ENCODE measurements around the gene SH3BP1. TPM values are rescaled to one million over a fixed set of nuclear protein-coding genes. Genes with fewer than 3 reads are reported as not detected.
A peak's percentile ranks its signal among the peaks of the same experiment; 100 is the strongest.
"Not testable (repeated sequence)": the region's sequence is repeated elsewhere in the genome, so short reads cannot be mapped to it uniquely, and the experiment has no call there.

Gene SH3BP1
- total RNA-seq, 1 donor from 2014 or later, result 1.1 TPM

DNA sequence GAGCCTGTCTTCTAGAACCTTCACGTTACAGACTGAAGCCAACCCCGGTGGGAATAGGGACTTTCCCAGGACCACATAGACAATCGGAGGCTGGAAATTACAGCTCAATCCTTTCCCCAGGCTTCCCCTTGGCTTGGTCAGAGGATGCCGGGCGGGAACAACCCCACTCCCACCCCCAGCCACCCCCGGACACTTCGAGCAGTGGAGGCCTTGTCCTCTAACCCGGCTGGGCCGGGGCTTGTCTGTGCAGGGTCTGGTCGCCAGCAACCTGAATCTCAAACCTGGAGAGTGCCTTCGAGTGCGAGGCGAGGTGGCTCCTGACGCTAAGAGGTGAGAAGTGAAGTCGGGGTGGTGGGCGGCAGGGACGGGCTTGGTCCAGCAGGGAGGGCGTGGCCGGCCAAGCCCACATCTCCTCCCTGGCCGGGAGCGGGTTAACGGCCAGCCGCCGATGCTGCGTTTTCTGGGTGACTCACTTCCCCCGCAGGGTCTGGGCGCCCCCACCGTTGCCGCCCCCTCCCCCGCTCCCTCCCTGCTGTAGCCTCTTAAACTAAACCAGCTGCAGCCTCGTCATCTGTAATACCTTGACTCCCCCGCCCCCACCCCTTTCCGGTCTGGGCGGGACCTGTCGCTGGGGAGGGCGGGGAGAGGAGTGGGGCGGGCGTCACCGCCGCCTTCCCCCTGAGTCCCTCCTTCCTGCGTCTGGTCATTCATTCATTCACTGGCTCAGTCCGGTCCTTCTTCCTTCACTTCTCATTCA is 37.4 kb downstream of the SH3BP1 start:
- peak; percentile 83 for DNase-seq (ENCODE audit: low read depth, low spot score)

DNA sequence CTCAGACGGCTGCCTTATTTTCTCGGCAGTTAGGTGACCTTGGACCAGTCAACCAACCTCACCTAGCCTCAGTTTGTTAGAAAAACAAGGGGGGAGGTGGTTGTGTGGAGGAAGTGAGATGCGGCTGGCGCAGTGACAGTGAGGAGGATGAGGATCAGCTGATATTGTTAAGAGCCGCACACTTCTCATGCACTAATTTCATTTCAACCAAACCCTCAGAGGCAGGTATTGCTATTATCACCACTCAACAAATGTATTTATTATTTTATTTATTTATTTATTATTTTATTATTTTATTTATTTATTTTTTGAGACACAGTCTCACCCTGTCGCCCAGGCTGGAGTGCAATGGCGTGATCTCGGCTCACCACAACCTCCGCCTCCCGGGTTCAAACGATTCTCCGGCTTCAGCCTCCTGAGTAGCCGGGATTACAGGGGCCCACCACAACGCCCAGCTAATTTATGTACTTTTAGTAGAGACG is 38.1 kb downstream of the SH3BP1 start:
- DNase-seq (ENCODE audit: low read depth, low spot score), result no peak

DNA sequence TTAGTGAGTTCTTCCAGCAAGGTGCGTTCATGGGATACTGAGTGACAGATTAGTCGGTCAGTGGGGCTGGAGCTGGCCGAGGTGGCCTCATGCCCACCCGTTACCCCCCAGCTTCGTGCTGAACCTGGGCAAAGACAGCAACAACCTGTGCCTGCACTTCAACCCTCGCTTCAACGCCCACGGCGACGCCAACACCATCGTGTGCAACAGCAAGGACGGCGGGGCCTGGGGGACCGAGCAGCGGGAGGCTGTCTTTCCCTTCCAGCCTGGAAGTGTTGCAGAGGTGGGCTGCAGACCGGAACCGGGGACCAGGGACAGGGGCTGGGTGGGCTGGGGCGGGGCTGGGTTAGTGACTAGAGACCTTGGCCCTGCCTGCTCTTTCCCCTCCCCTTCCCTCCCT is 38.9 kb downstream of the SH3BP1 start:
- DNase-seq (ENCODE audit: low read depth, low spot score), result no peak

DNA sequence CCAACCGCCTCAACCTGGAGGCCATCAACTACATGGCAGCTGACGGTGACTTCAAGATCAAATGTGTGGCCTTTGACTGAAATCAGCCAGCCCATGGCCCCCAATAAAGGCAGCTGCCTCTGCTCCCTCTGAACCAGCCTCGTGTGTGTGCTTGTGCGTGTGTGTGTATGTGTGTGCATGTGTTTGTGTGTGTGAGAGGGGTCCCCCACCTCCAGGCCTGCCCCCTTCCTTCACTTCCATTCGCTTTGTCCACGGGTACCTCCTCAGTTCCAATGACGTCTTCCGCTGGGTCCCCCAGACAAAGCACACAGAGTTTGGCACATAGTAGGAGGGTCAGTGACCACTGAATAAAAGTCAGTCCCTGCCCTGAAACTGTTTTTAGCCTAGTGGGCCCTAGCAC is 40.2 kb downstream of the SH3BP1 start:
- no peak for DNase-seq (ENCODE audit: low read depth, low spot score)

DNA sequence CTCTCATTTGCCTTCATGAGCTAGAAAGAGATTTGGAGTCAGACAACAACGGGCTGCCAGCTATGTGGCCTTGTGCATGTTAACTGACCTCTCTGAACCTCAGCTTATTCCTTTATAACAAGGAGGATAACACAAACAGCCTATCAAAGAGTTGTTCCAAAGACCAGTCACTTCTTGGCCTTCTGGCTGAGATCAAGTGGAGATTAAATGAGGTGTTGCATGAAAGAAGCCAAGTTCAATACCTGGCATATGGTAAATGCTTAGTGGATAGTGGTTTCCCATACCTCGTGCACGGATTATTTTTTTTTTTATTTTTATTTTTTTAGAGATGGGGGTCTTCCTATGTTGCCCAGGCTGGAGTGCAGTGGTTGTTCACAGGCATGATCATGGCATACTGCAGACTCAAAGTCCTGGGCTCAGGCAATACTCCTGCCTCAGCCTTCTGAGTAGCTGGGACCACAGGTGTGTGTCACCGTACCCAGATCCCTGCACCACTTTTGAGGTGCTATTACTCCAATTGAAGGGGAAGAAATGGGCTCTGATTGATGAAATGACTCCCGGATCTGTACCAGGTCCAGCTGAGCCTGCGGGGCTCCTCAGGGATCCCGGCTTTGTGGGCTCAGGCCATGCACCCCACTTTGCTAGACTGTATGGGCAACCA is 40.9 kb downstream of the SH3BP1 start:
- DNase-seq (ENCODE audit: low read depth, low spot score), result no peak

DNA sequence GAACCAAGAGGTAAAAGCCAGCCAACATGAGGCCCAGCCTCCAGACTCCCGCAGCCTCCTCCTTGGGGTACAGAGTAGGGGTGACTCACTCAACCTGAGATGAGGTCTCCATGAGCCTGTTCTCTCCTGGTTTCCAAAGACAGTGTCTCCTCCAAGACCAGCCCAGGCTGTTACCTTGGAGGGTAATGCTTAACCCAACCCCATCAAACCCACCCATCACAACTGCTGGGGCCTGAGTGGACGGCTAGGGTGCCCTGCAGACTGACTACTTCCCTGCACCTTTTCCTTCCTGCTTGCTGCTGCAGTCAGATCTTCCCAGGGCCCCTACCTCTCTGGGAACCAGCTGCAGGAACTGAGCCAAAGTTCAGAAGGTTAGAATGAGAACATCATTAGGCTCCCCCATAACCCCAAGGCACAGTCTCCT is 41.5 kb downstream of the SH3BP1 start:
- DNase-seq (ENCODE audit: low read depth, low spot score), result no peak

DNA sequence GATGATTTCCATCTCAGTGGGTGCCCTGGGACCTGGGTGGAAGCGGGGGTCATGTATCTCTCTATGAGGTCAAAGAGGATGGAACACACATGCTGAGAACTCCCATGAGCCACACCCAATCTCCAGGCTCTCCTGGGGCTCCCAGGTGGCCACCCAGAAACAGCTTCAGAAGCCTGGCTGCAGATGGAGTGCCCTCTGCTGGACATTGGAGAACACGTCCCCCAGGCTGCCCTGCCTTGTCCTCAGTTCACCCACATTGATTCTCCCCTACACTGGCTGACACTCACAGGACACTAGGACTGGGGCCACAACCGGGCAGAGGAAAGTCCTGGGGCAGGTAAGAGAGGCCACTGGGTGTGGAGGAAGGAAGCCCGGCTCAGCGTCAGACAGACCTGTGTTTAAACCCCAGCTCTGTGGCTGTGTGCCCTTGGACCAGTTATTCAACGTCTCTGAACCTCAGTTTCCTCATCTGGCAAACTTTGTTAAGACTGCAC is 42.1 kb downstream of the SH3BP1 start:
- no peak for DNase-seq (ENCODE audit: low read depth, low spot score)

DNA sequence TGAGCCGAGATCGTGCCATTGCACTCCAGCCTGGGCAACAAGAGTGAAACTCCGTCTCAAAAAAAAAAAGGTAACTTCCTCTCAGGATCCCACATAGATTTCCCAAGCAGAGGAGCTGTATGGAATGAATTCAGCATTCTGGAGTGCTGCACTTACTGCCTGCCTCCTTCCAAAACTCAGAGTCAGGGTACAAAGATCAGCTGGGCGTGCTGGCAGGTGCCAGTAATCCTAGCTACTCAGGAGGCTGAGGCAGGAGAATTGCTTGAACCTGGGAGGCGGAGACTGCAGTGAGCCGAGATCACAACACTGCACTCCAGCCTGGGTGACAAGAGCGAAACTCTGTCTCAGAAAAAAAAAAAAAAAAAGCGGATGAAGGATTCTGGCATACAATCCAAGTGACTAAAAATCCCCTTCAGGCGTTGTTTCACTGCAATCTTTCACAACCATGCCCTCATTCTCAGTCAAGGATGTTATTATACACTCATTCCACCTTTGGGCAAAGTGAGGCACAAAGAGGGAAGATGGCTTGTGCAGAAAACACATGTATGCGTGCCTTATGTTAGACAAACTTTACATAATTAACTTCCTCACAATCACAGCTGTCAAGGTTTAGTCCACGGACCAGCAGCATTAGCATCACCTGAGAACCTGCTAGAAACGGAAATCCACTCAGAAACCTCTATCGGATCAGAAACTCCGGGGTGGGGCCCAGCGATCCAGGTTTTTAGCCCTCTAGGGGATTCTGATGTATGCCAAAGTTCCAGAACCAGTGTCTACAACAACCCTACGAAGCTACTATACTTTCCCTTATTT is 45.5 kb downstream of the SH3BP1 start:
- DNase-seq (ENCODE audit: low read depth, low spot score), result no peak

DNA sequence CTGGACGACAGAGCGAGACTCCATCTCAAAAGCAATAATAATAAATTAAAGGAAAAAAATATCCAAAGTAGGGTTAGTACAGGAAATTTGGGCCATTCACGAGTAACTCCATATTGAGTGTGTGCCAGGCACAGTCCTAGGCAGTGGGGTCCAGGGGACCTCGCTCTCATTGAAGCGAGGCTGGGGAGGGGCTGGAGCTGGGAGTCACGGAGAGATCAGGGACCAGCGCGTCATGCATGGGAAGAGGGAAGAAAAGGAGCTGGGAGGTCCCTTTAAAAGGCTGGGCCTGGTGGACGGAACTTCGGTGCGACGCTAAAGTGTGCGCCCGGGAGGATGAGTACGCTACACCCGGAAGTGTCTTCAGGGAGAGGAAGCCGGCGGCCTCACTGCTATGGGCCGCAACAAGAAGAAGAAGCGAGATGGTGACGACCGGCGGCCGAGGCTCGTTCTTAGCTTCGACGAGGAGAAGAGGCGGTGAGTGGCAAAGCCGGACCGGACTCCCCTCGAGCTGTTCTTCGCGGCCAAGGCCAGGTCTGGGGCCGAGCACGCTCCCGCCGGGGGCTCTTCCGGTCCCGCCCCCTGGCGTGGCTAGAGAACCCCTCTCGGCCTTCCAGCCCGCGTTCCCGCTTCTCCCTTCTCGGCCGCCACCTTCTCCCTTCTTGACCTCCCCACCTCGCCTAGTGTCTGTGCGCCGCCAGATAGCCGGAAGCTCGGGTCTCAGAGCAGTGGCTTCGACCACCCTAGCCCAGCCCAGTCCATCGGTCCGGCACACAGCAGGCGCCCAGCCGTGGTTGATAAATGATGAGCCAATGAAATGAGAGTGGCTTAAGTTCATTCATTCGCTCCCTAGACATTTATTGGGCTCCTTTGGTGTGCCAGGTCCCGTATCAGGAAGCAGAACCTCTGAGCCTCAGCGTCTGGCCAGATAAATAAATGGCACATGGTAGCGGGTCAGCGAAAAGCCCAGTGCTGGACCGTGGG is 46.8 kb downstream of the SH3BP1 start, which contains the start of gene NOL12:
Gene NOL12 (plus strand): TSS at position 342 of the 981 bp plus-strand sequence. CDS start 50 bp downstream, at position 392.
- peak; percentile 68 for DNase-seq (ENCODE audit: low read depth, low spot score)

DNA sequence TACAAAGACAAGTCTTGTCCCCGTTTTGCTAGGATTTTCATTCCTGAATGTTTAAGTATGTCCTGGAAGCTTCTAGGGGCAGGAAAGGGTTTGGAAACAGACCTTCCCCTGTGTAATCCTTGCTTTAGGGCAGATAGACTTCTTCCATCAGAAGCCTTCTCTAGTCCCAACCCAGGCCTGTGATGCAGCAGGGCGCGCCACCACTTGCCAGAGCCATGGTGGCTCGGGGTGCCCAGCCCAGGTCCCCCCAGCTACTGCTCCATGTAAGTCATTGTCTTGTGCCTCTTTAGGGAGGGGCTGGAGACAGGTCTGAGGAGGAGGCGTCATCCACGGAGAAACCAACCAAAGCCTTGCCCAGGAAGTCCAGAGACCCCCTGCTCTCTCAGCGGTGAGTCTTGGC is 50.9 kb downstream of the SH3BP1 start:
- no peak for DNase-seq (ENCODE audit: low read depth, low spot score)

DNA sequence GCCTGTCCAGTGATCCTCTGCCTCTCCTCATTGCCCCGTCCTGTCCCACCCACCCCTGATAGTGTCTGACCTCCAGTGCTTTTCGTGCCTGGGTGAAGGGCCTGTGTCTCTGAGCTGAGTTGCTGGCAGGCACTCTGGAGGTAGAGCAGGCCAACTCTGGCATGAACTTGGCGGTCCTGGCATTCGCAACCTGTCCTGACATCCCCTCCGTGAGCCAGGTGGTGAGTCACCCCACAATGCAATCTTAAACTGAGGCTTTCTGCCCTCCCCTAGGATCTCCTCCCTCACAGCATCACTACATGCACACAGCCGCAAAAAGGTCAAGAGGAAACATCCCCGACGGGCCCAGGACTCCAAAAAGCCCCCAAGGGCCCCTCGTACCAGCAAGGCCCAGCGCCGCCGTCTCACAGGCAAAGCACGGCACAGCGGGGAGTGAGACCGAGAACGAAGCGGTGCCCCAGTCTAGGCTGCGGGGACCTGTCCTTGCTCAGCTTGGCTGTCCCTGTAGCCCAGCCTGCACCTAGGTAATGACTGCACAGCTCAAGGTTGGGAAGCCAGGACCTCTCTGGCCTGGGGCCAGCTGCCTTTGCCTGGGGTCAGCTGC is 51.5 kb downstream of the SH3BP1 start:
- DNase-seq (ENCODE audit: low read depth, low spot score), result no peak

DNA sequence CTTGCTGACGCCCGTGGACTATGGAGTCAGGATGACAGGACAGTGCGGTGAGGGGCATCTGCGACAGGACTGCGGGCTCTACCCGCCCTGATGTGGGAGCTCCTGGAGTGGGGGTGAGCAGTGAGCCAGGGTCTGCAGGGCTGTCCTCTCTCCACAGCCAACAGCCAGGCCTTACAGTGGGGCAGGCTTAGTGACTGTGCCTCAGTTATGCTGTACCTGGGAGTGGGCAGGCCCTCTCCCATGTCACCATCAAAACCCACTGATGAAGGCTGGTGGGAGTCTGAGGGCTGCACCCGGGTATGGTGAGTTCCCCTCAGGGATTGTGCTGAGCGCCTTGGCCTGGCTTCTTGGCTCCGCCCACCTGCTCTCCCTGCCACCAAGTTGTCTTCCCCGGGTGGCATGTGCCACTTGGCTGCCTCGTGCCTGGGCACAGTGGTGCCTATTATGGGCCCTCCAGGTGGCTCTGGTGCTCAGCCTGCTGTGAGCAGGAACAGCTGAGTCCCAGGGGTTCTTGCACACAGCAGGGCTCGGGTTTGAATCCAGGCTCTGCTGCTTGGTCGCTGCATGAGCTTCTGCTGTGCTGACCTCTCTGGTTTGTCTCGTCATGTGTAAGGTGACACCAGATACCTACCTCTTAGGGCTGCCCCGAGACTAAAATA is 53.3 kb downstream of the SH3BP1 start:
- DNase-seq (ENCODE audit: low read depth, low spot score), result no peak

DNA sequence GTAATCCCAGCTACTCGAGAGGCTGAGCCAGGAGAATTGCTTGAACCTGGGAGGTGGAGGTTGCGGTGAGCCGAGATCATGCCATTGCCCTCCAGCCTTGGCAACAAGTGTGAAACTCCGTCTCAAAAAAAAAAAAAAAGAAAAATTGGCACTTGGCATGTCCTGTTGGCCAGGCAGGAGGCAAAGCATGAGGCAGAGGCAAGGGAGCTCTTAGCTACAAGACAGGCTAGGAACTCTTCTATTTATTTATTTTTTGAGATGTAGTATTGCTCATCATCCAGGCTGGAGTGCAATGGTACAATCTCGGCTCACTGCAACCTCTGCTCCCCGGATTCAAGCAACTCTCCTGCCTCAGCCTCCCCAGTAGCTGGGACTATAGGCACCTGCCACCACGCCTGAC is 54.7 kb downstream of the SH3BP1 start:
- DNase-seq (ENCODE audit: low read depth, low spot score), result not testable (repeated sequence)

DNA sequence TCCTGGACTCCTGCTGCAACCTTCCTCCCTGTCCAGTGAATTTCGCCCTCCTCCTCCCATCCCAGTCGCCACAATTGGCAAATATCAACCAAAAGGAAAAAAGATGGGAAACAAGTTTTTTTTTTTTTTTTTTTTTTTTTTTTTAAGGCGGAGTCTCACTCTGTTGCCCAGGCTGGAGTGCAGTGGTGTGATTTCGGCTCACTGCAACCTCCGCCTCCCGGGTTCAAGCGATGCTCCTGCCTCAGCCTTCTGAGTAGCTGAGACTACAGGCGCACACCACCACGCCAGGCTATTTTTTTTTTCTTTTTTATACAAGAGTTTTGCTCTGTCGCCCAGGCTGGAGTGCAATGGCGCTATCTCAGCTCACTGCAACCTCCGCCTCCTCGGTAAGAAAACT is 56.8 kb downstream of the SH3BP1 start:
- not testable (repeated sequence) for DNase-seq (ENCODE audit: low read depth, low spot score)

DNA sequence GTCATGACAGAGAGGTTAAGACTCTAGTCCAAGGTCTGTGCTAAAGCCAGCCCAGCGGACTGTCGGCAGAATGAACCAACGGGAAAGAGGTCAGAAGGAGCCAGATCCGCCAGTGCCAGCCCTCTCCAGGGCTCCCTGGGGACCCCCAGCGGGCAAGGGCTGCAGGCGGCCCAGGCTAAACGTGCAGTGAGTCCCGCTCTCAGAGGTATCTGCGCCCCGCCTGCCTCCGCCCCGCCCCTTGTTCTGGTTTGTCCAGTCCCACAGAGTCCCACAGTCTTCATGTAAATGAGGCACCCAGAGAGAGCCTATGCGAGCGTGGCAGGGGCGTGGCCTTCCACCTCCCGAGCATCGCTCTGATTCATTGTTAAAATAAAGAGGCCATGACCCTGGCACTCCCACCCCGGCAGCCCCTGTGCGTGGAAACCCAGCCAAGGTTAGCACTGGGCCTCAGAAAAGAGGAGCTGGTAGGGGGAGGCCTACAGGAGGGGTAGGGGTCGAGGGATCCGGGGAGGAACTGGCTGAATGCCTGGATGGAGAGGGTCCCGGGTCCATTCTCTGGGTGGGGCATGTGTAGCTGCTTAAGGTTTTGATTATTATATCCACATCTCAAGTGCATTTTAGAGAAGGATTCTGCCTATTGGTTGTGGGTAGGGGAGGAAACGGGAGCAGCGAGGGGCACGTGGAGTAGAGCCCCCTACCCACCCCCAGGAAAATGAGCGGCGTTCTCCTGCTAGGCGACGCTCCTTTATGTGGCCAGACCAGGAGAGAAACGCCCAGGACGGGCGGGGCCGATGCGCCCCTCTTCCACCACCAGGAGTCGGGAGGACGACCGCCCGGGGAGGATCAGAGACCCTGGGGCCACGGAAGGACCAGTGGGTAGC is 57.4 kb downstream of the SH3BP1 start, which contains the start of gene TRIOBP:
Gene TRIOBP (plus strand): TSS at position 392 of the 881 bp plus-strand sequence. CDS start 4,318 bp downstream, outside the sequence.
- peak; percentile 78 for DNase-seq (ENCODE audit: low read depth, low spot score)

DNA sequence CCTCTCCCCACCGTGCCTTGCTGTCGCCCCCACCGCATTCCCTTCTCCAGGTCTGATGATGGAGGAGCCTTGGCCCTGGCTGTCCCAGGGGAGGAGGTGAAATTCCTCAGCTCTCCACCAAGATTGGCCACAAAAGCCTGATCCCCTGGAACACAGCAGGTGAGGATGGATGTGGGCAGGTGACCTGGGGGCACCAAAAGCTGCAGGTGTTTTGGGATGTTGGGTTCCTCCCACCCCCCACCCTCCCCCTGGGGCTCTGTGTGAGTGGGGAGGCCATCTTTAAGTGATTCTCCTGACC is 58.0 kb downstream of the SH3BP1 start:
- DNase-seq (ENCODE audit: low read depth, low spot score), result no peak

DNA sequence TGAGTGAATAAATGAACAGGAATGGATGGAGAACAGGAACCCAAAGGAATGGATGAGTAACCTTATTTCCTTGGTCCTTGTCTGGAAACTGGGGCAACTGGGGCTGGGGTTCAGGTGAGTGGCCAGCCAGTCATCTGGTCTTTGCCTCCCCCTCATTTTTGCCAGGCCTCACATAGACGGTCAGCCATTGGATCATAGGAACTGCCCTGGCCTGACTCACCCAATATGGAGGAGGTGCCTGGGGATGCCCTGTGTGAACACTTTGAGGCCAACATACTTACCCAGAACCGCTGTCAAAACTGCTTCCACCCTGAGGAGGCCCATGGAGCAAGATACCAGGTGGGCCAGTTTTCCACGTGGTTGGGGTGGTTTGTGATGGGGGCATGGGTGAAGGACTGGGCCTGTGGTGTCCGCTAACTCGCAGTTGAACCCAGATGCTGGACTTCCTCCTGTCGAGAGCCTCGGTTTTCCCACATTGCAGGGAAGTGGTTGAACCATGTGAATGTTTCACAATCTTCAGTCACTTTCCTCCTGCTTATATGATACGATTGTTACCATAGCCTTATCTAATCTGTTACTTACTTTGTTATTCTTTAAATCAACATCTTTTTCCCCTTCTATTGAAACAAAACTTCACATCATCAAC is 61.8 kb downstream of the SH3BP1 start:
- no peak for DNase-seq (ENCODE audit: low read depth, low spot score)

DNA sequence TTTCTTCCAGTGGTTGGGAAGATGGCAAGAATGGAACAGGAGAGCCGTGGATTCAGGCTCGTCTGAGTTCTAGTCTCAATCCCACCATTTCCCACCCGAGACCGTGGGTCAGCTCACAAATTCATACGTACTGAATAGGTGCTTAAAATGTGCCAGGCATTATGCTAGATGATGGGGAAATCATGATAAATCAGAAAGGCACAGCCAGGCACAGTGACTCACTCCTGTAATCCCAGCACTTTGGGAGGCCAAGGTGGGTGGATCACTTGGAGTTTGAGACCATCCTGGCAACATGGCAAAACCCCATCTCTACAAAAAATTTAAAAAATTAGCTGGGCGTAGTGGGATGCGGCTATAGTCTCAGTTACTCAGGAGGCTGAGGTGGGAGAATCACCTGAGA is 64.4 kb downstream of the SH3BP1 start:
- no peak for DNase-seq (ENCODE audit: low read depth, low spot score)

Measured in pulmonary artery endothelial cell (primary cell).